ENCODE measurements around the gene LARP1B.
"Not testable (repeated sequence)": the region's sequence is repeated elsewhere in the genome, so short reads cannot be mapped to it uniquely, and the experiment has no call there.

DNA sequence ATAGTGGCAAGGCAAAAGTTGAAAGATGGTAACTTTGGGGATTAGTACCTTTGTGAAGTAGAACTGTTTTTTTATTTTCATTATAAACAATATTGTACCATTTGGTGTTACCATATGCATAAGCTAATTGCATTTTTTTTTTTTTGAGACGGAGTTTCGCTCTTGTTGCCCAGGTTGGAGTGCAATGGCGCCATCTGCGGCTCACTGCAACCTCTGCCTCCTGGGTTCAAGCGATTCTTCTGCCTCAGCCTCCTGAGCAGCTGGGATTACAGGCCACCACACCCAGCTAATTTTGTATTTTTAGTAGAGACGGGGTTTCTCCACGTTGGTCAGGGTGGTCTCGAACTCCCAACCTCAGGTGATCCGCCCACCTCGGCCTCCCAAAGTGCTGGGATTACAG is 9.9 kb upstream of the LARP1B start:
- not testable (repeated sequence) for TF ChIP-seq CTCF (IDR thresholded peaks at IDR 0.05 in 8 of 11, conservative IDR thresholded peaks at IDR 0.05 in 3 of 11); POLR2AphosphoS5 (IDR thresholded peaks at IDR 0.05)

Data from spleen (tissue), 7 donors.